HG03520 (cell line): ENCODE measurements around the gene NSG2.

Experiments used
- ATAC-seq: cut with Tn5 transposase; IDR thresholded peaks from one replicate; pipeline ENCODE4 v1.9.1; 2021; ENCODE audit warnings: mild to moderate bottlenecking, moderate library complexity; ENCODE audit not compliant: unreplicated experiment

The NSG2 gene

GRCh38 chr5:174147551-174147950, 102.0 kb downstream of the NSG2 start:
- no peak for ATAC-seq

GRCh38 chr5:174148721-174149120, 103.2 kb downstream of the NSG2 start:
- no peak for ATAC-seq

DNA sequence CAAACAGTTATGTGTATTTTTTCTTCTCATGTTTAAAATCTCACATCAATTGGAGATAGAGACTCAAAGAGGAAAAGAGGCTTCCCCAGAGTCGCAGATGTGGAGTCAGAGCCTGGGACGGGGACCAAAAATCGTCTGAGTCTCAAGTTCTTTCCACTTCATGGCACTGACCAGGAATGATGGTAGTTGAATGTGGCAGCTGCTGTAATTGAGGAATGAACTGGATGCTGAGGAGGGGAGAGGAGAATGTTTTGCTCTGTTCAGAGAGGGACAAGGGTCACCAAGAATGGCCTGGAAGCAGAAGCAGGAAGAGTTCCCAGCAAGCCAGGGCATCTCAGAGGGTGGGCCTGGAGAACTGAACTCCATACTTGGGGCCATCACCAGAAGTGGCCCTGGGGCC, 103.9 kb downstream of the NSG2 start:
- no peak for ATAC-seq

DNA sequence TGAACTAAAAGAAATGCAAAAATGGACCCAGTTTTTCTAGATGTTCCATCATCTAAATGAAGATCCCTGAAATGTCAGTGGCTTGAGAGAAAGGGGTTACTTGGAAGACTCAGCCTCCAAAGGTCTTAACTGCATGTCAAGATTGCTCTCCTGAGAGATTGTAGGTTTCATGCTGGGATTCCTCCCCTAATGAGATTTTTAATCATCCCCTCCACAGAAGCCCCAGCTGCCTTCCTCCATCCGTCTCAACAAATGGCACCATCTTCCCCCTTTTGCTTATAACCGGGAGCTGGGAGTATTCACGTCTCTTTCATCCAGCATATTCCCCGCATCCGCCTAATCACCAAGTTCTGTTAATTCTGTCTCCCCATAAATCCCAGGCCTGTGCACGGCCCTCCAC, 104.5 kb downstream of the NSG2 start:
- no peak for ATAC-seq

DNA sequence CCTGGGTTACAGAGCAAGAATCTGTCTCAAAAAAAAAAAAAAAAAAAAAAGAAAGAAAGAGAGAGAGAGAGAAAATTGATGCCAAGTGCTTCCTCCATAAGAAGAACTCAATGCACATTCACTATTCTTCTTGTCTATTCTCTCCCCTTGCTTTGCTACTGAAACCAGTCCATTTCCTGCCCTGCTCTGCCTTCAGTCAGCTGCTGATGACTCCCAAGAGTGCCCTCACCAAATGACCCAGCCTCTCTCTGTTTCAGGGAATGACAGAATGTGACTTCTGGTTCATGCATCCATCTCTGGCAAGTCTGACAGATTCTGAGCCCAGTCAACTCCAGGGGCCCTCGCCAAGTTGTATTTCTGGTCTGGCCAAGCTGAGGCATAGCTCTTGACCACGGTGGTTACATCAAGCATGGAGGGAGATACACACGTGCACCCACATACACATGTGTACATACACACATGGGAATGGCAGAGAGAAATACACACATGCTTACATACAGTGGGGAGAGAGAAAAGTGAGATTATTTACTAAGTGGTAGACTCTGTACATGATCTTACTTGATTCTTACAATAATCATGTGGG, 106.2 kb downstream of the NSG2 start:
- no peak for ATAC-seq

- no peak for ATAC-seq
Measured at GRCh38 chr5:174154559-174154958, 109.1 kb downstream of the NSG2 start.

GRCh38 chr5:174155281-174155680, 109.8 kb downstream of the NSG2 start:
- no peak for ATAC-seq

DNA sequence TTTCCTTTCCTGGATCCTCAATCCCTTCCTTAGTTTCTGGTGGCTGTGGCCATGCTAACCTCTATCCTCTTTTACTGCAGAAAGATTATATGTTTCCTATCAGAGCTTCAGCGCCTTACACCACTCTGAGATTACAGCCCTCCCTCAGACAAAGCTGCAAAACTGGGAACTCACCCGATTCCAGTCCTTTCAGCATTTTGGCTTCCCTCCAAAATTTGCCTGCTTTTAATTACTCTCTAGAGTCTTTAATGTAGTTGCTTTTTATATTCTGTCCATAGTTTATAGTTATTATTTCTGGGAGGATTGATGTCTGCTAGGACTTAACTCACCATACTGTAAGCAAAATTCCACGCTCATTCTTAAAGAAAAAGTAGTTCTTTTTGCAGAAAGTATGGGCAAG, 110.2 kb downstream of the NSG2 start:
- ATAC-seq = no peak

- ATAC-seq = no peak
Measured at GRCh38 chr5:174157048-174157447, 111.5 kb downstream of the NSG2 start.
